Type B pancreatic cell (in vitro differentiated cells): ENCODE measurements around the gene MBTD1. TPM values are rescaled to one million over a fixed set of nuclear protein-coding genes. Genes with fewer than 3 reads are reported as not detected.

Experiments used
- DNase-seq: peaks from one replicate; pipeline ENCODE4 v3.0.0; 2021; ENCODE audit warnings: mixed read lengths; ENCODE audit not compliant: unreplicated experiment; ENCODE audit errors: extremely low spot score
- H3K27ac Mint-ChIP-seq: 2 replicates; pipeline ENCODE4 v1.8.0; 2021; ENCODE audit warnings: mild to moderate bottlenecking, mixed read lengths
- H3K27me3 Mint-ChIP-seq: 2 replicates; pipeline ENCODE4 v1.8.0; 2021; ENCODE audit warnings: mixed read lengths
- H3K36me3 Mint-ChIP-seq: 2 replicates; pipeline ENCODE4 v1.8.0; 2021; ENCODE audit warnings: mixed read lengths
- H3K4me1 Mint-ChIP-seq: one replicate; pipeline ENCODE4 v1.8.0; 2021; ENCODE audit warnings: mixed read lengths; ENCODE audit not compliant: unreplicated experiment
- H3K4me3 Mint-ChIP-seq: 2 replicates; pipeline ENCODE4 v1.8.0; 2021; ENCODE audit warnings: mild to moderate bottlenecking, mixed read lengths
- H3K9me3 Mint-ChIP-seq: 2 replicates; pipeline ENCODE4 v1.8.0; 2021; ENCODE audit warnings: mixed read lengths
- total RNA-seq: library from RNA; stranded (reverse); gene quantifications from 2 replicates; pipeline ENCODE4 v1.2.1, GENCODE V29; 2021; ENCODE audit warnings: low replicate concordance
- TF ChIP-seq, protein P1 (sequence below): fragments of 200-600 bp; sonication (generic); conservative IDR thresholded peaks from 2 replicates; pipeline ENCODE4 v1.5.0; 2021; ENCODE audit warnings: antibody characterized with exemption, mild to moderate bottlenecking

MBTD1 gene
- total RNA-seq, 1 donor from 2014 or later = 35.9 TPM

DNA sequence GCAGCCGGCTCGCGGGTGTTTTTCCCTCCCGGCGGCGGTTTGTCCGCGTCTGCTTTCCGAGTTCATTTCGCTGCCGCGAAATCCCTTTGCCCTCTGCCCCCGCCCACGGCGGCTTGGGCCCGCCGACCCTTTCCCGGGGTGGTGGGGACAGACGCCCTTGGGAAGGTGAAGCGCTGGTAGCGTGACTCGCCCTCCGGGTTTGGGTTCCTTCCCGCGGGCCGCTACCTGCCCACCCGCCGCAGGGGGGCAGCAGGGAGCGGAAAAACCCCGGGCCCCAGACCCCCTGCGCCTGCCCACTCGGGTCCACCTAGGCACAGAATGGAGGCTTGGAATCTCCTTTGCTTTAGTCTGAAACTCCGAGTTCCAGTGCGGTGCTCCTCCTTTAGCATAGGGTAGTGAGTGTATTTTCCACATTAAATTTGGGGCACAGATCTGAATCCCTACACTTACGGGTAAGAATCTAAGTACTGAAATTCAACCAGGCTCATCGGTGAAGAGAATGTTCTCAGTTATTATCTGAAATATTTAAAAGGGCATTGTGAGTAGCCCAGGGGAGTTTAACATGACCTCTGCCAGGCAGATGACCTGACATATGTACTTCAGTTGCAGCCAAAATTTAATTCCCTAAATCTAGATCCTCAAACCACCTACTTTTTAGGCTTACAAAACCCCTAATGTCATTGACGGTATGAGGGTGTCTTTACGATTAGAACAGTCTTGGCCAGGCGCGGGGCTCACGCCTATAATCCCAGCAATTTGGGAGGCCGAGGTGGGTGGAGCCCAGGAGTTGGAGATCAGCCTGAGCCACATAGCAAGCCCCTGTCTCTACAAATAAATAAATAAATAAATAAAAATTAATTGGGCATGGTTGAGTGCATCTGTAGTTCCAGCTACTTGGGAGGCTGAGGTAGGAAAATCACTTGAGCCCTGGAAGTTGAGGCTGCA, 92.6 kb downstream of the MBTD1 start:
- H3K9me3 Mint-ChIP-seq = no peaks in the 10 kb centered on the region
- TF ChIP-seq, protein P1, sequence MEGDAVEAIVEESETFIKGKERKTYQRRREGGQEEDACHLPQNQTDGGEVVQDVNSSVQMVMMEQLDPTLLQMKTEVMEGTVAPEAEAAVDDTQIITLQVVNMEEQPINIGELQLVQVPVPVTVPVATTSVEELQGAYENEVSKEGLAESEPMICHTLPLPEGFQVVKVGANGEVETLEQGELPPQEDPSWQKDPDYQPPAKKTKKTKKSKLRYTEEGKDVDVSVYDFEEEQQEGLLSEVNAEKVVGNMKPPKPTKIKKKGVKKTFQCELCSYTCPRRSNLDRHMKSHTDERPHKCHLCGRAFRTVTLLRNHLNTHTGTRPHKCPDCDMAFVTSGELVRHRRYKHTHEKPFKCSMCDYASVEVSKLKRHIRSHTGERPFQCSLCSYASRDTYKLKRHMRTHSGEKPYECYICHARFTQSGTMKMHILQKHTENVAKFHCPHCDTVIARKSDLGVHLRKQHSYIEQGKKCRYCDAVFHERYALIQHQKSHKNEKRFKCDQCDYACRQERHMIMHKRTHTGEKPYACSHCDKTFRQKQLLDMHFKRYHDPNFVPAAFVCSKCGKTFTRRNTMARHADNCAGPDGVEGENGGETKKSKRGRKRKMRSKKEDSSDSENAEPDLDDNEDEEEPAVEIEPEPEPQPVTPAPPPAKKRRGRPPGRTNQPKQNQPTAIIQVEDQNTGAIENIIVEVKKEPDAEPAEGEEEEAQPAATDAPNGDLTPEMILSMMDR = peak; percentile 86
- DNase-seq = peak; percentile 80
- H3K27ac Mint-ChIP-seq = peak overlapping the region; percentile 73
- peaks cover 20% of the 10 kb centered on the region for H3K4me1 Mint-ChIP-seq
- peaks cover 20% of the 10 kb centered on the region for H3K36me3 Mint-ChIP-seq
- H3K4me3 Mint-ChIP-seq = peak overlapping the region; percentile 87
- no peaks in the 10 kb centered on the region for H3K27me3 Mint-ChIP-seq

DNA sequence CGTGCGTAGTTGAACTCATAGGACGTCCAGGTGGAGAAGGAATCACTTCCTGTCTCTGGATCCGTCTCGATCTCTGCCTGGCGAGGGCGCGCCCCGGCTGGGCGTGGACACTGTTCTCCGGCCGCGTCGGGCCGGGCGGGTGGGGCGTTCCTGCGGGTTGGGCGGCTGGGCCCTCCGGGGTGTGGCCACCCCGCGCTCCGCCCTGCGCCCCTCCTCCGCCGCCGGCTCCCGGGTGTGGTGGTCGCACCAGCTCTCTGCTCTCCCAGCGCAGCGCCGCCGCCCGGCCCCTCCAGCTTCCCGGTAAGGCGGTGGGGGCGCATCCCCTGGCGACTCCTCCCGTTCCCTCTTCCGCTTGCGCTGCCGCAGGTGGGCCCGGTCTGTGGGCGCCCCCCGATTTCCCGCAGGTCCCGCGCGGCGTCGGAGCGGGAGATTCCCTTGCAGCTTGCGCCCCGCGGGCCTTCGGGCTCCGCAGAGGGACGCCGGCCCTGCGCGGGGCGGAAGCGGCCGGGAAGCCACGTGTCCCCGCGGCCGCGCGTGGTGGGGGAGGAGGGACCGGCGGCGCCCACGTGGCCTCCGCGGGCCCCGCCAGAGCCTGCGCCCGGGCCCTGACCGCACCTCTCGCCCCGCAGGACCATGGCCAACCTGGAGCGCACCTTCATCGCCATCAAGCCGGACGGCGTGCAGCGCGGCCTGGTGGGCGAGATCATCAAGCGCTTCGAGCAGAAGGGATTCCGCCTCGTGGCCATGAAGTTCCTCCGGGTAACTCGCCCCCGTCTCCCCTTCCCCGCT, 93.5 kb downstream of the MBTD1 start, which contains the start of gene NME2:
Gene NME2, plus strand, starts transcription at position 214 of the 789 bp plus-strand sequence. Its CDS starts 420 bp downstream, at position 634.
- Mint-ChIP-seq H3K27ac (peak within 1 kb of the TSS; percentile 94), H3K4me3 (peak within 1 kb of the TSS; percentile 94), H3K36me3 (peaks cover 25% of the 10 kb centered on the region), H3K9me3 (no peaks in the 10 kb centered on the region), H3K4me1 (peaks cover 20% of the 10 kb centered on the region), H3K27me3 (no peaks in the 10 kb centered on the region)
- TF ChIP-seq, protein P1 = no peak
- DNase-seq = peak; percentile 90

DNA sequence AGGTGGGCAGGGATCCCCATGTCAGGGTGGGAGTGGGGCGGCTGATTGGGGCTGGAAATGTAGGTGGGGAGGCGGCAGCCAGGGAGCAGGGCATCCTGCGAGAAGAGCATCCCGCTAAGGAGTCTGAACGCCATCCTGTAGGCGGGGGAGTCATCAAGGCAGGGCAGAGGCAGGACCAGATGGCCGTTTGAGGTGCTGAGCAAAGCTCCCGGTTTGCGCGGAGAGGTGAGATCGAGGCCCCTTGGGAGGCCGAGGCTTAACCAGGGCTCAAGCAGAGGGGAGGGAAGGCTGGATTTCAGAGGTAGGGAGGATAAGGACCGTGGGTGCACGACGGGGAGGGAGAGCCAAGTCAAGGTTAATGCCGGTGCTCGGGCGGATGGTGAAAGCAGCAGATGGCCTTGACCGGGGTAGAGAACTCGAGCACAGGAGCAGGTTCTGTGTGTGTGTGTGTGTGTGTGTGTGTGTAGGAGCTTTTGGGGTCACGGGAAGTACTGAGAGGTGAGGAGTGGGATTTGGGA, 94.1 kb downstream of the MBTD1 start:
- no peaks in the 10 kb centered on the region for H3K9me3 Mint-ChIP-seq
- no peaks in the 10 kb centered on the region for H3K27me3 Mint-ChIP-seq
- TF ChIP-seq, protein P1 = no peak
- no peak for DNase-seq
- H3K4me1 Mint-ChIP-seq = peaks cover 20% of the 10 kb centered on the region
- peak overlapping the region; percentile 94 for H3K27ac Mint-ChIP-seq
- H3K36me3 Mint-ChIP-seq = peaks cover 20% of the 10 kb centered on the region
- peak overlapping the region; percentile 94 for H3K4me3 Mint-ChIP-seq

DNA sequence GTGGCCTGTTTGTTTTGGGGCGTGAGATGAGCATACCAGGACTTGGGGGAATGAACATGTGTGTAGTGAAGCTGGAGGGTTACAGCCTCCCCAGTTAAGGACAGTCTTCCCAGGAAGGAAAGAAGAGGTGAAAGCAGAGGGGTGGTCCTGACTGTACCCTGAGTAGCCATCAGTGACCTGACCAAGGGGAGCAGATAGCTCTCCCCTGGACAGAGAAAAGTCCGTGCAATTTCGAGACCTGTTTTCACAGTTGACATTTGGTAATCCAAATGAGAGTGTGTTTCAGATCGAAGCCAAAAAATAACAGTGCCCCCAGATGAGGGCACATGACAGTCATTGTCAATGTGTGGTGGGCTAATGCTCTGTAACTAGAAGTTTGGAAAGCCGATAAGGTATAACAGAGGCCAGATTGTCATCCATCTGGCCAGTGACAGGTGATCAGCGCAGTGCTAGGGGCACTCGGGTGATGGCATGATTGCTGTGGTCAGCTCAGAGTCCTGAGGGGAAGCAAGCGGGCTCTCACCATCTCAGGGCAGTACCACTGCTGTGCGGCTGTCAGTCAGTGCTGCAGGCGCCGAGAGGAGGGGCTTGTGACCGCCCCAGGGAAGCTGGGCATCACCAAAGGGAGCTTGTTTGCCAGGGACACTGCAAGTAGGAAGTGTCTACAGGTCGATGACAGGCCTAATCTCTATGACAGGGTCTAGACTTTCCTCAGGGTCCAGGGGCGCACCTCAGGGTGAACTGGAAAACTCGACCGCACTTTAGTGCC, 94.8 kb downstream of the MBTD1 start:
- Mint-ChIP-seq H3K36me3 (peaks cover 21% of the 10 kb centered on the region), H3K27ac (peak overlapping the region; percentile 94), H3K27me3 (no peaks in the 10 kb centered on the region), H3K9me3 (no peaks in the 10 kb centered on the region), H3K4me1 (peaks cover 20% of the 10 kb centered on the region), H3K4me3 (peak overlapping the region; percentile 94)
- no peak for DNase-seq
- TF ChIP-seq, protein P1 = no peak

DNA sequence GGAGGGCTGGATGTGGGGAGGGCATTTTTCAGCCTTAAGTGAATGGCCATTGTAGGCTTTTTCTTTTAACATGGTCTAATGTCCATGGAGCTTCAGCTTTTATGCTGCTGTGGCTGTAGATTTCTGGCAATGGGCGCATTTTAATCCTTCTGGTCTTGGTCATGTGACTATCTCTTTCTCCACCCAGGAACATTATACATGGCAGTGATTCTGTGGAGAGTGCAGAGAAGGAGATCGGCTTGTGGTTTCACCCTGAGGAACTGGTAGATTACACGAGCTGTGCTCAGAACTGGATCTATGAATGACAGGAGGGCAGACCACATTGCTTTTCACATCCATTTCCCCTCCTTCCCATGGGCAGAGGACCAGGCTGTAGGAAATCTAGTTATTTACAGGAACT, 98.3 kb downstream of the MBTD1 start:
- Mint-ChIP-seq H3K4me1 (peaks cover 12% of the 10 kb centered on the region), H3K4me3 (no peak overlapping the region), H3K9me3 (no peaks in the 10 kb centered on the region), H3K27ac (no peak overlapping the region), H3K27me3 (no peaks in the 10 kb centered on the region), H3K36me3 (peaks cover 22% of the 10 kb centered on the region)
- TF ChIP-seq, protein P1 = no peak
- DNase-seq = no peak
